Activated T-helper 2 cell treated with anti-CD3 and anti-CD28 coated beads, Interferon-gamma antibody, Interleukin-2, Interleukin-4, amounts not matched to agents 10 μg/mL and 5 μg/mL and 100 μg/mL, durations not matched to agents 14 hours and 24 hours and 36 hours (primary cell): ENCODE data around the gene DERL2. TPM values are rescaled to one million over a fixed set of nuclear protein-coding genes. Genes with fewer than 3 reads are reported as not detected.

Experiments used
- DNase-seq: peaks from one replicate; pipeline ENCODE4 v3.0.0; 2021; ENCODE audit warnings: low spot score
- H3K27ac Mint-ChIP-seq: one replicate; pipeline ENCODE4 v1.8.0; 2021; ENCODE audit warnings: mixed read lengths
- H3K27me3 Mint-ChIP-seq: one replicate; pipeline ENCODE4 v1.8.0; 2021; ENCODE audit warnings: low read depth, mixed read lengths
- H3K36me3 Mint-ChIP-seq: one replicate; pipeline ENCODE4 v1.8.0; 2021; ENCODE audit warnings: low read depth, mixed read lengths
- H3K4me1 Mint-ChIP-seq: one replicate; pipeline ENCODE4 v1.8.0; 2021; ENCODE audit warnings: low read depth, mixed read lengths
- H3K4me3 Mint-ChIP-seq: one replicate; pipeline ENCODE4 v1.8.0; 2021; ENCODE audit warnings: low read depth, mild to moderate bottlenecking, moderate library complexity, mixed read lengths
- H3K9me3 Mint-ChIP-seq: one replicate; pipeline ENCODE4 v1.8.0; 2021; ENCODE audit warnings: mixed read lengths
- intact Hi-C: fragments of 100-400 bp; cut with micrococcal nuclease; formaldehyde crosslinking; loops from one replicate; pipeline ENCODE4 v1.15.1; 2023
- total RNA-seq: library from RNA; stranded (reverse); gene quantifications from 2 replicates; pipeline ENCODE4 v1.2.3, GENCODE V29; 2022

DERL2 gene
- total RNA-seq, 1 donor from 2014 or later: 69.3 TPM

GRCh38 chr17:5425826-5426225 is 60.2 kb downstream of the DERL2 start:
- Mint-ChIP-seq H3K27me3 (no peaks in the 10 kb centered on the region), H3K27ac (no peak overlapping the region), H3K4me1 (peaks cover 28% of the 10 kb centered on the region), H3K36me3 (peaks cover 72% of the 10 kb centered on the region), H3K9me3 (no peaks in the 10 kb centered on the region), H3K4me3 (no peak overlapping the region)
- DNase-seq: no peak
- intact Hi-C loops: no loop called here

- intact Hi-C loops: no loop called here
- H3K4me1 Mint-ChIP-seq: peaks cover 30% of the 10 kb centered on the region
- H3K27me3 Mint-ChIP-seq: no peaks in the 10 kb centered on the region
- no peak for DNase-seq
- no peak overlapping the region for H3K27ac Mint-ChIP-seq
- H3K4me3 Mint-ChIP-seq: no peak overlapping the region
- H3K36me3 Mint-ChIP-seq: peaks cover 73% of the 10 kb centered on the region
- no peaks in the 10 kb centered on the region for H3K9me3 Mint-ChIP-seq
Measured at GRCh38 chr17:5424909-5425308, 61.1 kb downstream of the DERL2 start.

- Mint-ChIP-seq H3K27ac (no peak overlapping the region), H3K9me3 (no peaks in the 10 kb centered on the region), H3K36me3 (peaks cover 62% of the 10 kb centered on the region), H3K4me1 (peaks cover 28% of the 10 kb centered on the region), H3K27me3 (no peaks in the 10 kb centered on the region), H3K4me3 (no peak overlapping the region)
- no peak for DNase-seq
- intact Hi-C loops: no loop called here
Measured at GRCh38 chr17:5422505-5422904, 63.5 kb downstream of the DERL2 start.

Other genes starting within 250 kb of the DERL2 start
- gene RABEP1, start 203.9 kb downstream of the DERL2 start, total RNA-seq: 45.8 and 53.2 TPM in 2 replicates
- 139 and 152 TPM in 2 replicates for gene NUP88, start 66.5 kb downstream of the DERL2 start, total RNA-seq
- gene RPAIN, start 66.0 kb downstream of the DERL2 start, total RNA-seq: 61.0 and 63.1 TPM in 2 replicates
- 363 and 372 TPM in 2 replicates for gene C1QBP, start 47.0 kb downstream of the DERL2 start, total RNA-seq
- gene DHX33, start 17.2 kb downstream of the DERL2 start, total RNA-seq: 32.6 and 34.0 TPM in 2 replicates
- 34.1 and 34.9 TPM in 2 replicates for gene MIS12, start 388 bp upstream of the DERL2 start, total RNA-seq
- gene NLRP1, start 98.3 kb upstream of the DERL2 start, total RNA-seq: 26.3 and 26.9 TPM in 2 replicates